IMR-90 (cell line): ENCODE data around the gene ETHE1. TPM values are rescaled to one million over a fixed set of nuclear protein-coding genes. Genes with fewer than 3 reads are reported as not detected.

Experiments used
- ATAC-seq: fragments of 200-7000 bp; cut with Tn5 transposase; 2 replicates; pipeline ENCODE4 v1.9.1; 2020; ENCODE audit warnings: low read depth, mild to moderate bottlenecking, moderate library complexity
- BruUV-seq: library from RNA; stranded (reverse); fragments of 400-500 nt; replicated peaks from 2 replicates; lab custom pipeline; 2021; lab: Mats Ljungman, UMichigan
- CTCF ChIA-PET: fragments of 300-600 bp; formaldehyde crosslinking; extraction: SDS; loops from one replicate; lab custom pipeline; 2021; ENCODE audit warnings: antibody characterized with exemption; lab: Yijun Ruan, JAX
- POLR2A ChIA-PET: fragments of 300-600 bp; sonication (Branson Sonifier 250); formaldehyde crosslinking; loops from one replicate; lab custom pipeline; 2022; ENCODE audit warnings: antibody characterized with exemption; ENCODE audit not compliant: unreplicated experiment; lab: Charles Lee
- DNase-seq: peaks from one replicate; pipeline ENCODE4 v3.0.0; 2013
- H2AFZ ChIP-seq: replicated peaks from 2 replicates; pipeline ENCODE3; 2013; ENCODE audit warnings: low read length, mild to moderate bottlenecking; ENCODE audit not compliant: poor library complexity
- H2AK5ac ChIP-seq: 2 replicates; pipeline ENCODE4 v1.6.1; 2013; ENCODE audit warnings: low read depth, low read length, inconsistent platforms
- H2AK9ac ChIP-seq: replicated peaks from 2 replicates; pipeline ENCODE3; 2013; ENCODE audit warnings: mild to moderate bottlenecking, low read depth, low read length, moderate library complexity; ENCODE audit not compliant: poor library complexity
- H2BK120ac ChIP-seq: 2 replicates; pipeline ENCODE4 v1.6.1; 2013; ENCODE audit warnings: low read depth, low read length, inconsistent platforms
- H2BK15ac ChIP-seq: 3 replicates; pipeline ENCODE4 v1.6.1; 2013; ENCODE audit warnings: low read depth, low read length, inconsistent platforms
- H2BK20ac ChIP-seq: 2 replicates; pipeline ENCODE4 v1.6.1; 2013; ENCODE audit warnings: low read depth, mild to moderate bottlenecking, inconsistent platforms, low read length, moderate library complexity
- H2BK5ac ChIP-seq: 2 replicates; pipeline ENCODE4 v1.6.1; 2013; ENCODE audit warnings: mild to moderate bottlenecking, low read depth, low read length, inconsistent platforms; ENCODE audit not compliant: poor library complexity, severe bottlenecking
- H3K14ac ChIP-seq: replicated peaks from 2 replicates; pipeline ENCODE4 v1.6.1; 2013; ENCODE audit warnings: low read depth, low read length, inconsistent platforms
- H3K18ac ChIP-seq: 2 replicates; pipeline ENCODE4 v1.6.1; 2013; ENCODE audit warnings: low read depth, low read length, control low read depth
- H3K23ac ChIP-seq: 2 replicates; pipeline ENCODE4 v1.6.1; 2013; ENCODE audit warnings: low read depth, low read length, inconsistent platforms
- H3K27ac ChIP-seq: 2 replicates; pipeline ENCODE4 v1.5.1; 2013; ENCODE audit warnings: mild to moderate bottlenecking, control low read depth, low read length; ENCODE audit not compliant: insufficient read depth
- H3K27me3 ChIP-seq: 2 replicates; pipeline ENCODE4 v1.6.1; 2013; ENCODE audit warnings: low read length; ENCODE audit not compliant: control insufficient read depth, insufficient read depth
- H3K36me3 ChIP-seq: 2 replicates; pipeline ENCODE4 v1.6.1; 2013; ENCODE audit warnings: low read length, mixed read lengths; ENCODE audit not compliant: control insufficient read depth, insufficient read depth
- H3K4ac ChIP-seq: 2 replicates; pipeline ENCODE4 v1.6.1; 2013; ENCODE audit warnings: low read depth, low read length, inconsistent platforms
- H3K4me1 ChIP-seq: 2 replicates; pipeline ENCODE4 v1.6.1; 2013; ENCODE audit warnings: low read length, mixed read lengths; ENCODE audit not compliant: control insufficient read depth, insufficient read depth
- H3K4me2 ChIP-seq: 2 replicates; pipeline ENCODE4 v1.6.1; 2013; ENCODE audit warnings: low read depth, mild to moderate bottlenecking, control low read depth, low read length, moderate library complexity
- H3K4me3 ChIP-seq: 2 replicates; pipeline ENCODE4 v1.5.1; 2013; ENCODE audit warnings: low read depth, mild to moderate bottlenecking, control low read depth, low read length, moderate library complexity; ENCODE audit not compliant: insufficient read depth
- H3K56ac ChIP-seq: 2 replicates; pipeline ENCODE4 v1.6.1; 2013; ENCODE audit warnings: low read length, inconsistent platforms; ENCODE audit not compliant: insufficient read depth; ENCODE audit errors: extremely low read depth
- H3K79me1 ChIP-seq, 2 experiments: 2 replicates each; pipeline ENCODE4 v1.6.1; 2013; ENCODE audit warnings: low read length in 2 of 2, inconsistent platforms in 1 of 2, low read depth in 1 of 2
- H3K9ac ChIP-seq: 2 replicates; pipeline ENCODE4 v1.6.1; 2013; ENCODE audit warnings: low read depth, low read length, control low read depth
- H3K9me1 ChIP-seq: 2 replicates; pipeline ENCODE4 v1.6.1; 2013; ENCODE audit warnings: low read length, inconsistent platforms; ENCODE audit not compliant: insufficient read depth
- H3K9me3 ChIP-seq: 2 replicates; pipeline ENCODE4 v1.6.1; 2013; ENCODE audit warnings: low read length; ENCODE audit not compliant: control insufficient read depth, insufficient read depth
- H4K20me1 ChIP-seq: 2 replicates; pipeline ENCODE4 v1.6.1; 2013; ENCODE audit warnings: low read length, inconsistent platforms; ENCODE audit not compliant: insufficient read depth
- H4K5ac ChIP-seq: 2 replicates; pipeline ENCODE4 v1.6.1; 2013; ENCODE audit warnings: mild to moderate bottlenecking, low read depth, low read length, control low read depth
- H4K8ac ChIP-seq, 2 experiments: 2 replicates each; pipeline ENCODE4 v1.6.1; 2013; ENCODE audit warnings: low read depth in 2 of 2, low read length in 2 of 2, control low read depth in 1 of 2, inconsistent platforms in 1 of 2
- H4K91ac ChIP-seq: 2 replicates; pipeline ENCODE4 v1.6.1; 2013; ENCODE audit warnings: low read depth, low read length, inconsistent platforms; ENCODE audit not compliant: insufficient read depth
- BHLHE40 ChIP-seq: fragments of 150-350 bp; IDR thresholded peaks from 2 replicates; pipeline ENCODE4 v1.6.1; 2016; ENCODE audit warnings: mild to moderate bottlenecking, low read depth, low read length
- CEBPB ChIP-seq: IDR thresholded peaks from 2 replicates; pipeline ENCODE4 v1.6.1; 2012; ENCODE audit warnings: low read depth, low read length, improper control_type of control experiment
- CHD1 ChIP-seq: IDR thresholded peaks from 2 replicates; pipeline ENCODE4 v1.6.1; 2012; ENCODE audit warnings: low read depth, low read length, improper control_type of control experiment
- CTCF ChIP-seq: conservative IDR thresholded peaks from 2 replicates; pipeline ENCODE4 v1.5.1; 2012; ENCODE audit warnings: mild to moderate bottlenecking, low read depth, low read length, improper control_type of control experiment
- FOS ChIP-seq: fragments of 150-350 bp; IDR thresholded peaks from 2 replicates; pipeline ENCODE4 v1.6.1; 2016; ENCODE audit warnings: low read depth, low read length
- MAZ ChIP-seq: IDR thresholded peaks from 2 replicates; pipeline ENCODE4 v1.6.1; 2012; ENCODE audit warnings: low read depth, mild to moderate bottlenecking, low read length, improper control_type of control experiment, moderate library complexity, borderline replicate concordance
- NFE2L2 ChIP-seq: fragments of 150-350 bp; IDR thresholded peaks from 2 replicates; pipeline ENCODE4 v1.6.1; 2016; ENCODE audit warnings: low read depth, mild to moderate bottlenecking, low read length
- POLR2A ChIP-seq: IDR thresholded peaks from 2 replicates; pipeline ENCODE4 v1.6.1; 2012; ENCODE audit warnings: mild to moderate bottlenecking, low read depth, low read length
- RAD21 ChIP-seq: IDR thresholded peaks from 2 replicates; pipeline ENCODE4 v1.6.1; 2012; ENCODE audit warnings: low read length, improper control_type of control experiment
- RCOR1 ChIP-seq: IDR thresholded peaks from 2 replicates; pipeline ENCODE4 v1.6.1; 2012; ENCODE audit warnings: mild to moderate bottlenecking, low read length, improper control_type of control experiment; ENCODE audit not compliant: insufficient replicate concordance
- RFX5 ChIP-seq: IDR thresholded peaks from 2 replicates; pipeline ENCODE4 v1.8.0; 2012; ENCODE audit warnings: low read depth, mild to moderate bottlenecking, low read length, moderate library complexity
- SMC3 ChIP-seq: fragments of 150-350 bp; IDR thresholded peaks from 2 replicates; pipeline ENCODE4 v1.6.1; 2016; ENCODE audit warnings: low read depth, mild to moderate bottlenecking, antibody characterized with exemption, low read length, moderate library complexity
- USF2 ChIP-seq: fragments of 150-350 bp; IDR thresholded peaks from 2 replicates; pipeline ENCODE4 v1.6.1; 2017; ENCODE audit warnings: mild to moderate bottlenecking, antibody characterized with exemption, low read length, low read depth
- WGBS, 2 experiments: methylation state at CpG; one replicate each; pipeline versions ENCODE4 v1.1.5 to v1.1.7; 2013; ENCODE audit warnings: missing lambda C conversion rate in 2 of 2; ENCODE audit not compliant: insufficient read length in 1 of 2; ENCODE audit errors: extremely low coverage in 2 of 2; 5-methylcytosine and 5-hydroxymethylcytosine counted together
- dilution Hi-C: fragments of 300-500 bp; cut with HindIII; formaldehyde crosslinking; loops from one replicate; pipeline ENCODE4 v1.14.3; 2018; ENCODE audit warnings: low sequenced_read_pairs; ENCODE audit not compliant: unreplicated experiment
- in situ Hi-C: fragments of 300-500 bp; cut with MboI; formaldehyde crosslinking; loops from 3 replicates; pipeline ENCODE4 v1.14.3; 2019; ENCODE audit warnings: low sequenced_read_pairs, inconsistent platforms, mixed read lengths
- intact Hi-C: fragments of 100-400 bp; cut with micrococcal nuclease; formaldehyde crosslinking; loops from 2 replicates; pipeline ENCODE4 v1.10.0; 2022
- polyA plus RNA-seq, 3 experiments: library from polyadenylated mRNA; depleted of rRNA; stranded (reverse); fragments of >200 nt; gene quantifications; 2 replicates each; pipeline ENCODE4 v1.2.3, GENCODE V29; 2012; ENCODE audit warnings: low replicate concordance in 1 of 3
- total RNA-seq: library from RNA; depleted of rRNA; stranded (reverse); fragments of >200 nt; gene quantifications from 2 replicates; pipeline ENCODE4 v1.2.3, GENCODE V29; 2012

ETHE1 gene
- total and polyA plus RNA-seq, 2 of the 4 experiments (the other 2 are of a cell fraction) = 161 to 233 TPM

- CTCF ChIA-PET = no interaction called here
- 100% methylated on average over 1 of the region's 5 CpGs; no CpG with 5 or more reads in 1 of the 2 experiments for WGBS, 2 experiments
- BruUV-seq = no TSS peak
Measured at GRCh38 chr19:43541920-43542650, 15.1 kb upstream of the ETHE1 start.

More at GRCh38 chr19:43541920-43542650, 15.1 kb upstream of the ETHE1 start:
- Histone ChIP-seq H3K27ac (no peak overlapping the region), H4K8ac (no peak overlapping the region), H2BK5ac (no peak overlapping the region), H2BK15ac (no peak overlapping the region), H2BK120ac (no peak overlapping the region), H3K36me3 (peaks cover 35% of the 10 kb centered on the region), H3K4me1 (no peaks in the 10 kb centered on the region), H3K4ac (no peak overlapping the region), H3K79me1 (no peaks in the 10 kb centered on the region), H2BK20ac (no peak overlapping the region), H2AK5ac (no peak overlapping the region), H3K23ac (no peak overlapping the region), H3K4me2 (no peak overlapping the region), H3K18ac (no peak overlapping the region), H2AK9ac (no peak overlapping the region), H3K4me3 (no peak overlapping the region), H4K91ac (no peak overlapping the region), H3K56ac (no peak overlapping the region), H4K5ac (no peak overlapping the region), H3K9me1 (no peaks in the 10 kb centered on the region), H4K20me1 (no peaks in the 10 kb centered on the region), H3K9me3 (no peaks in the 10 kb centered on the region), H3K27me3 (no peaks in the 10 kb centered on the region), H2AFZ (no peak overlapping the region), H3K9ac (no peak overlapping the region), H3K14ac (no peak overlapping the region)
- dilution Hi-C loops = no loop called here
- in situ Hi-C loops = no loop called here
- intact Hi-C loops = no loop called here
- no peak for ATAC-seq
- TF ChIP-seq CTCF (no peak), CHD1 (no peak), BHLHE40 (no peak), RAD21 (no peak), USF2 (no peak), CEBPB (no peak), NFE2L2 (no peak), RCOR1 (no peak), FOS (no peak), RFX5 (no peak), POLR2A (no peak), SMC3 (no peak), MAZ (no peak)
- DNase-seq = no peak
- POLR2A ChIA-PET = no interaction called here
